ENCODE results near the gene BBS4.

The BBS4 gene

GRCh38 chr15:72735111-72735510 lies 49.1 kb downstream of the BBS4 start:
- no peaks in the 10 kb centered on the region for H3K9me3 ChIP-seq (ENCODE audit: control insufficient read depth, insufficient read depth, low read depth, low read length)
- ChIA-PET POLR2A (no interaction called here), CTCF (interaction anchor here (0.5 to 8.1 kb wide), 5 partner anchors 9 to 441 kb away, joined by 3 to 73 read pairs (median 4); no protein-coding TSS in a partner anchor)
- H3K4me1 ChIP-seq (ENCODE audit: control insufficient read depth, insufficient read depth, low read length), result no peaks in the 10 kb centered on the region
- H3K36me3 ChIP-seq (ENCODE audit: control insufficient read depth in 2 of 2, insufficient read depth in 1 of 2, low read length in 2 of 2), result peaks cover 28 to 81% of the 10 kb centered on the region in 2 experiments
- H3K4me3 ChIP-seq (ENCODE audit: low read depth, low read length), result no peak overlapping the region
- H3K27ac ChIP-seq (ENCODE audit: extremely low read depth, low read depth, low read length), result no peak overlapping the region
- TF ChIP-seq TCF7L2 (IDR thresholded peaks at IDR 0.05; ENCODE audit: borderline replicate concordance, low read depth, low read length) (no peak), ZNF639 (tag by site-specific recombination; IDR thresholded peaks at IDR 0.05) (no peak), ZNF677 (tag by site-specific recombination; IDR thresholded peaks at IDR 0.05) (no peak), ZBTB44 (tag by site-specific recombination; IDR thresholded peaks at IDR 0.05) (no peak), ZNF433 (tag by site-specific recombination; IDR thresholded peaks at IDR 0.05; ENCODE audit: low read depth) (no peak), ZNF302 (tag by site-specific recombination; IDR thresholded peaks at IDR 0.05; ENCODE audit: low read depth) (no peak), ZNF24 (tag by site-specific recombination; IDR thresholded peaks at IDR 0.05) (no peak)

GRCh38 chr15:72737061-72737460 lies 51.1 kb downstream of the BBS4 start:
- H3K4me3 ChIP-seq (ENCODE audit: low read depth, low read length), result no peak overlapping the region
- peaks cover 40 to 69% of the 10 kb centered on the region in 2 experiments for H3K36me3 ChIP-seq (ENCODE audit: control insufficient read depth in 2 of 2, insufficient read depth in 1 of 2, low read length in 2 of 2)
- POLR2A ChIA-PET, result no interaction called here
- H3K4me1 ChIP-seq (ENCODE audit: control insufficient read depth, insufficient read depth, low read length), result no peaks in the 10 kb centered on the region
- H3K27ac ChIP-seq (ENCODE audit: extremely low read depth, low read depth, low read length), result no peak overlapping the region
- TF ChIP-seq ZBTB21 (tag by site-specific recombination; IDR thresholded peaks at IDR 0.05) (no peak), WT1 (tag by site-specific recombination; IDR thresholded peaks at IDR 0.05) (no peak), GLI2 (tag by site-specific recombination; IDR thresholded peaks at IDR 0.05; ENCODE audit: borderline replicate concordance, low read depth) (no peak), SETDB1 (IDR thresholded peaks at IDR 0.05; ENCODE audit: insufficient read length, low read length) (no peak), SCRT1 (tag by site-specific recombination; IDR thresholded peaks at IDR 0.05; ENCODE audit: borderline replicate concordance) (no peak), ZNF704 (tag by site-specific recombination; IDR thresholded peaks at IDR 0.05) (no peak), ZNF133 (tag by site-specific recombination; IDR thresholded peaks at IDR 0.05) (no peak), ZNF776 (tag by site-specific recombination; IDR thresholded peaks at IDR 0.05; ENCODE audit: borderline replicate concordance) (no peak)
- no peaks in the 10 kb centered on the region for H3K9me3 ChIP-seq (ENCODE audit: control insufficient read depth, insufficient read depth, low read depth, low read length)
- CTCF ChIA-PET, result interaction anchor here (0.6 to 8.1 kb wide), 3 partner anchors 8 to 66 kb away, joined by 4 to 73 read pairs (median 5); no protein-coding TSS in a partner anchor

GRCh38 chr15:72737723-72738122 lies 51.7 kb downstream of the BBS4 start:
- Histone ChIP-seq H3K27ac (ENCODE audit: extremely low read depth, low read depth, low read length) (no peak overlapping the region), H3K9me3 (ENCODE audit: control insufficient read depth, insufficient read depth, low read depth, low read length) (no peaks in the 10 kb centered on the region), H3K4me1 (ENCODE audit: control insufficient read depth, insufficient read depth, low read length) (no peaks in the 10 kb centered on the region), H3K36me3 (ENCODE audit: control insufficient read depth in 2 of 2, insufficient read depth in 1 of 2, low read length in 2 of 2) (peaks cover 34 to 63% of the 10 kb centered on the region in 2 experiments), H3K4me3 (ENCODE audit: low read depth, low read length) (no peak overlapping the region)
- ChIA-PET POLR2A (no interaction called here), CTCF (interaction anchor here (0.7 to 2.9 kb wide), 4 partner anchors 15 to 310 kb away, joined by 3 to 19 read pairs (median 4); no protein-coding TSS in a partner anchor)
- TF ChIP-seq KLF16 (tag by site-specific recombination; IDR thresholded peaks at IDR 0.05) (no peak), ZNF26 (tag by site-specific recombination; IDR thresholded peaks at IDR 0.05) (no peak), ZNF488 (tag by site-specific recombination; IDR thresholded peaks at IDR 0.05) (no peak)
